ENCODE data around the gene LY6G6D.

The LY6G6D gene

GRCh38 chr6:31764198-31764597 is 49.0 kb downstream of the LY6G6D start:
- DNase-seq (ENCODE audit: low read depth): no peak

- no peak for DNase-seq (ENCODE audit: low read depth)
Measured at GRCh38 chr6:31765559-31765909, 50.4 kb downstream of the LY6G6D start.

GRCh38 chr6:31765910-31766794 is 51.0 kb downstream of the LY6G6D start:
- no peak for DNase-seq (ENCODE audit: low read depth)

GRCh38 chr6:31767096-31767645 is 52.0 kb downstream of the LY6G6D start:
- no peak for DNase-seq (ENCODE audit: low read depth)
